Activated CD8-positive, alpha-beta memory T cell treated with anti-CD3 and anti-CD28 coated beads, Interleukin-2, amount 50 U/mL, for 24 hours (primary cell): Measurements from ENCODE around the gene PTPN9.
"Not testable (repeated sequence)": the region's sequence is repeated elsewhere in the genome, so short reads cannot be mapped to it uniquely, and the experiment has no call there.

Source experiments
- DNase-seq: peaks from one replicate; pipeline ENCODE4 v3.0.0-alpha.2; 2020; ENCODE audit errors: extremely low read depth

Gene PTPN9

GRCh38 chr15:75582943-75583342, 3.8 kb upstream of the PTPN9 start:
- not testable (repeated sequence) for DNase-seq

GRCh38 chr15:75578173-75578947, 755 bp downstream of the PTPN9 start:
- DNase-seq: no peak

- DNase-seq: no peak
These were observed 1.5 kb downstream of the PTPN9 start for GRCh38 chr15:75577401-75578172.

GRCh38 chr15:75573648-75574384, 5.3 kb downstream of the PTPN9 start:
- DNase-seq: no peak

- no peak for DNase-seq
These were observed 8.8 kb downstream of the PTPN9 start for GRCh38 chr15:75570126-75570845.

GRCh38 chr15:75565062-75565970, 13.8 kb downstream of the PTPN9 start:
- DNase-seq: no peak

- DNase-seq: no peak
These were observed 17.2 kb downstream of the PTPN9 start for GRCh38 chr15:75561888-75562287.

GRCh38 chr15:75559360-75559759, 19.8 kb downstream of the PTPN9 start:
- DNase-seq: not testable (repeated sequence)

GRCh38 chr15:75558955-75559354, 20.2 kb downstream of the PTPN9 start:
- not testable (repeated sequence) for DNase-seq

- no peak for DNase-seq
These were observed 24.4 kb downstream of the PTPN9 start for GRCh38 chr15:75554717-75555116.

- no peak for DNase-seq
These were observed 25.5 kb downstream of the PTPN9 start for GRCh38 chr15:75553659-75554058.

GRCh38 chr15:75551091-75551490, 28.0 kb downstream of the PTPN9 start:
- no peak for DNase-seq

- no peak for DNase-seq
These were observed 34.1 kb downstream of the PTPN9 start for GRCh38 chr15:75545064-75545463.

- no peak for DNase-seq
These were observed 34.8 kb downstream of the PTPN9 start for GRCh38 chr15:75544359-75544758.

GRCh38 chr15:75542949-75543545, 36.1 kb downstream of the PTPN9 start:
- DNase-seq: not testable (repeated sequence)

- DNase-seq: no peak
These were observed 36.7 kb downstream of the PTPN9 start for GRCh38 chr15:75542386-75542797.

- DNase-seq: no peak
These were observed 40.7 kb downstream of the PTPN9 start for GRCh38 chr15:75538376-75538775.

GRCh38 chr15:75533945-75534344, 45.2 kb downstream of the PTPN9 start:
- no peak for DNase-seq

GRCh38 chr15:75532413-75533250, 46.5 kb downstream of the PTPN9 start:
- no peak for DNase-seq
